Neural progenitor cell (in vitro differentiated cells): ENCODE results near the gene SLC35F3. TPM values are rescaled to one million over a fixed set of nuclear protein-coding genes. Genes with fewer than 3 reads are reported as not detected.

ENCODE experiments used
- DNase-seq: peaks from one replicate; pipeline ENCODE4 v3.0.0-alpha.2; 2016; ENCODE audit warnings: low spot score
- H2AFZ ChIP-seq: fragments of 200-600 bp; sonication (generic); replicated peaks from 2 replicates; pipeline ENCODE4 v1.6.1; 2016; ENCODE audit warnings: antibody characterized with exemption
- H3F3A ChIP-seq: fragments of 200-600 bp; sonication (generic); 2 replicates; pipeline ENCODE4 v1.6.1; 2016; ENCODE audit warnings: antibody characterized with exemption, low read depth
- H3K27ac ChIP-seq: fragments of 200-600 bp; sonication (generic); 2 replicates; pipeline ENCODE4 v1.5.1; 2016; ENCODE audit warnings: mild to moderate bottlenecking
- H3K27me3 ChIP-seq: fragments of 200-600 bp; sonication (generic); 2 replicates; pipeline ENCODE4 v1.6.1; 2016; ENCODE audit warnings: mild to moderate bottlenecking, moderate library complexity
- H3K36me3 ChIP-seq: fragments of 200-600 bp; sonication (generic); 2 replicates; pipeline ENCODE4 v1.5.1; 2016
- H3K4me1 ChIP-seq: fragments of 200-600 bp; sonication (generic); 2 replicates; pipeline ENCODE4 v1.6.1; 2016; ENCODE audit warnings: mixed run types
- H3K4me2 ChIP-seq: fragments of 200-600 bp; sonication (generic); 2 replicates; pipeline ENCODE4 v1.6.1; 2016
- H3K4me3 ChIP-seq: fragments of 200-600 bp; sonication (generic); 2 replicates; pipeline ENCODE4 v1.5.1; 2016
- H3K79me2 ChIP-seq: fragments of 200-600 bp; sonication (generic); 2 replicates; pipeline ENCODE4 v1.6.1; 2016; ENCODE audit warnings: low read depth
- H3K9ac ChIP-seq: fragments of 200-600 bp; sonication (generic); 2 replicates; pipeline ENCODE4 v1.6.1; 2016
- H3K9me3 ChIP-seq: fragments of 200-600 bp; sonication (generic); 2 replicates; pipeline ENCODE4 v1.5.1; 2016; ENCODE audit warnings: low read depth
- H4K20me1 ChIP-seq: fragments of 200-600 bp; sonication (generic); 2 replicates; pipeline ENCODE4 v1.6.1; 2016; ENCODE audit warnings: low read depth
- H3K27ac Mint-ChIP-seq: 3 replicates; pipeline ENCODE4 v1.8.0; 2021; ENCODE audit warnings: mixed read lengths
- H3K27me3 Mint-ChIP-seq: 2 replicates; pipeline ENCODE4 v1.8.0; 2022; ENCODE audit warnings: low read depth, mild to moderate bottlenecking, inconsistent platforms, moderate library complexity, mixed read lengths; ENCODE audit not compliant: insufficient read depth
- H3K36me3 Mint-ChIP-seq: 3 replicates; pipeline ENCODE4 v1.8.0; 2021; ENCODE audit warnings: mixed read lengths
- H3K4me1 Mint-ChIP-seq: 3 replicates; pipeline ENCODE4 v1.8.0; 2021; ENCODE audit warnings: mixed read lengths
- H3K4me3 Mint-ChIP-seq: 3 replicates; pipeline ENCODE4 v1.8.0; 2021; ENCODE audit warnings: mild to moderate bottlenecking, moderate library complexity, mixed read lengths
- H3K9me3 Mint-ChIP-seq: 3 replicates; pipeline ENCODE4 v1.8.0; 2020; ENCODE audit warnings: mixed read lengths
- CTCF ChIP-seq: fragments of 200-600 bp; sonication (generic); IDR thresholded peaks from 2 replicates; pipeline ENCODE4 v1.5.1; 2017; ENCODE audit warnings: antibody characterized with exemption, mild to moderate bottlenecking
- EZH2 ChIP-seq: fragments of 200-600 bp; sonication (generic); IDR thresholded peaks from 2 replicates; pipeline ENCODE4 v1.6.1; 2017; ENCODE audit warnings: antibody characterized with exemption, mild to moderate bottlenecking, moderate library complexity
- EZH2phosphoT487 ChIP-seq: fragments of 200-600 bp; sonication (generic); IDR thresholded peaks from 2 replicates; pipeline ENCODE4 v1.6.1; 2017; ENCODE audit warnings: antibody characterized with exemption
- total RNA-seq: library from RNA; depleted of rRNA; stranded (reverse); fragments of >200 nt; gene quantifications from 2 replicates; pipeline ENCODE4 v1.2.3, GENCODE V29; 2015; ENCODE audit warnings: low replicate concordance

Gene SLC35F3
- total RNA-seq, 1 donor from 2014 or later = 0.79 TPM

GRCh38 chr1:234302354-234302962, 398.0 kb downstream of the SLC35F3 start:
- H3K27ac Mint-ChIP-seq = no peak overlapping the region
- no peak overlapping the region for H3K27ac ChIP-seq
- H3K9me3 Mint-ChIP-seq = peaks cover 6% of the 10 kb centered on the region
- no peak overlapping the region for H3K4me3 ChIP-seq
- DNase-seq = no peak
- no peak overlapping the region for H3K9ac ChIP-seq
- H2AFZ ChIP-seq = no peak overlapping the region
- TF ChIP-seq CTCF (no peak), EZH2 (no peak), EZH2phosphoT487 (no peak)
- H3K36me3 ChIP-seq = no peaks in the 10 kb centered on the region
- no peaks in the 10 kb centered on the region for H3K36me3 Mint-ChIP-seq
- no peaks in the 10 kb centered on the region for H3K79me2 ChIP-seq
- H3K4me3 Mint-ChIP-seq = no peak overlapping the region
- H3K27me3 Mint-ChIP-seq = peaks cover 3% of the 10 kb centered on the region
- H3K9me3 ChIP-seq = no peaks in the 10 kb centered on the region
- H3K27me3 ChIP-seq = no peaks in the 10 kb centered on the region
- H3K4me2 ChIP-seq = no peak overlapping the region
- H4K20me1 ChIP-seq = no peaks in the 10 kb centered on the region
- no peaks in the 10 kb centered on the region for H3F3A ChIP-seq
- H3K4me1 ChIP-seq = no peaks in the 10 kb centered on the region
- H3K4me1 Mint-ChIP-seq = no peaks in the 10 kb centered on the region

GRCh38 chr1:234303231-234303630, 398.8 kb downstream of the SLC35F3 start:
- peaks cover 6% of the 10 kb centered on the region for H3K9me3 Mint-ChIP-seq
- Histone ChIP-seq H3K4me2 (no peak overlapping the region), H3K9ac (no peak overlapping the region), H4K20me1 (no peaks in the 10 kb centered on the region), H3K4me3 (no peak overlapping the region), H3K27ac (no peak overlapping the region), H3K27me3 (no peaks in the 10 kb centered on the region), H3K79me2 (no peaks in the 10 kb centered on the region), H3K36me3 (no peaks in the 10 kb centered on the region), H3K9me3 (no peaks in the 10 kb centered on the region), H3K4me1 (no peaks in the 10 kb centered on the region), H3F3A (no peaks in the 10 kb centered on the region), H2AFZ (no peak overlapping the region)
- no peak overlapping the region for H3K27ac Mint-ChIP-seq
- no peaks in the 10 kb centered on the region for H3K36me3 Mint-ChIP-seq
- no peak overlapping the region for H3K4me3 Mint-ChIP-seq
- H3K27me3 Mint-ChIP-seq = peaks cover 3% of the 10 kb centered on the region
- DNase-seq = no peak
- no peak for TF ChIP-seq EZH2
- H3K4me1 Mint-ChIP-seq = no peaks in the 10 kb centered on the region

- peaks cover 6% of the 10 kb centered on the region for H3K9me3 Mint-ChIP-seq
- H3K79me2 ChIP-seq = no peaks in the 10 kb centered on the region
- no peaks in the 10 kb centered on the region for H3K36me3 ChIP-seq
- H3K4me3 Mint-ChIP-seq = no peak overlapping the region
- DNase-seq = no peak
- H3K4me3 ChIP-seq = no peak overlapping the region
- H4K20me1 ChIP-seq = no peaks in the 10 kb centered on the region
- no peak overlapping the region for H3K9ac ChIP-seq
- H3K36me3 Mint-ChIP-seq = peaks cover 1% of the 10 kb centered on the region
- H3K4me2 ChIP-seq = no peak overlapping the region
- TF ChIP-seq CTCF = no peak
- no peak for TF ChIP-seq EZH2phosphoT487
- TF ChIP-seq EZH2 = no peak
- H2AFZ ChIP-seq = no peak overlapping the region
- no peaks in the 10 kb centered on the region for H3K4me1 ChIP-seq
- peaks cover 6% of the 10 kb centered on the region for H3K27me3 Mint-ChIP-seq
- H3K9me3 ChIP-seq = no peaks in the 10 kb centered on the region
- no peak overlapping the region for H3K27ac Mint-ChIP-seq
- no peaks in the 10 kb centered on the region for H3F3A ChIP-seq
- peaks cover 15% of the 10 kb centered on the region for H3K4me1 Mint-ChIP-seq
- H3K27me3 ChIP-seq = no peaks in the 10 kb centered on the region
- no peak overlapping the region for H3K27ac ChIP-seq
Observed at GRCh38 chr1:234307726-234308125, 403.2 kb downstream of the SLC35F3 start.

GRCh38 chr1:234309243-234309597, 404.7 kb downstream of the SLC35F3 start:
- H3F3A ChIP-seq = no peaks in the 10 kb centered on the region
- H3K9me3 Mint-ChIP-seq = peaks cover 6% of the 10 kb centered on the region
- no peaks in the 10 kb centered on the region for H3K9me3 ChIP-seq
- peaks cover 22% of the 10 kb centered on the region for H3K4me1 Mint-ChIP-seq
- no peak overlapping the region for H2AFZ ChIP-seq
- DNase-seq = no peak
- no peaks in the 10 kb centered on the region for H3K79me2 ChIP-seq
- H3K27ac Mint-ChIP-seq = no peak overlapping the region
- H3K9ac ChIP-seq = no peak overlapping the region
- H3K4me1 ChIP-seq = no peaks in the 10 kb centered on the region
- TF ChIP-seq EZH2phosphoT487 (no peak), CTCF (no peak), EZH2 (no peak)
- no peak overlapping the region for H3K4me2 ChIP-seq
- no peak overlapping the region for H3K27ac ChIP-seq
- H3K36me3 Mint-ChIP-seq = peaks cover 1% of the 10 kb centered on the region
- H3K27me3 Mint-ChIP-seq = peaks cover 11% of the 10 kb centered on the region
- no peaks in the 10 kb centered on the region for H4K20me1 ChIP-seq
- H3K4me3 ChIP-seq = no peak overlapping the region
- H3K36me3 ChIP-seq = no peaks in the 10 kb centered on the region
- H3K4me3 Mint-ChIP-seq = no peak overlapping the region
- no peaks in the 10 kb centered on the region for H3K27me3 ChIP-seq
